ENCODE data around the gene AHRR.

GRCh38 chr5:472656-473550 lies 151.4 kb downstream of the AHRR start:
- TF ChIP-seq CTCF (IDR thresholded peaks at IDR 0.05) (no peak), POLR2A (IDR thresholded peaks at IDR 0.05) (no peak)

Data from sigmoid colon (tissue), 3 donors.